Hematopoietic multipotent progenitor cell treated with erythropoietin and hydrocortisone succinate and interleukin-3 and kit ligand, for 17 days (in vitro differentiated cells): Measurements from ENCODE around the gene ASB15.
"Not testable (repeated sequence)": the region's sequence is repeated elsewhere in the genome, so short reads cannot be mapped to it uniquely, and the experiment has no call there.

Experiments used
- DNase-seq: peaks from one replicate; pipeline ENCODE4 v3.0.0-alpha.2; 2015; ENCODE audit warnings: low spot score

ASB15 gene

DNA sequence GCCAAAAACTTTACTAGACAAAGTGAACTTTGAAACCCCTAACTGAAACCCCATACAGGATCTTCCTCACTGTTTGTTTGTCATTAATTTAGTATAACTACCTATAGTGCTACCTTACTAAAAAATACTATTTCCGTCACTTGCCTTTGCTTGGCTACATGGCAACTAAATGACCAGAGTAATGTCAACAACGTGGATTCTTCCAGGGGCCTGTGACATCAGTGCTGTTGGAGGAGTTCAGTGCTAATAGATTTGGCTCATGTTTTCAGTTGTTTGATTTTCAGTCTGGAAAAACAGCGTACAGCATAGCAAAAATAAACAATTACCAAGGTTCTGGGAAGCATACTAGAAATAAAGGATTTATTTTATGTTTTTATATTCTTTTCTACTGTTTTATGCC lies 3.0 kb upstream of the ASB15 start:
- no peak for DNase-seq

- no peak for DNase-seq
These were observed 1.9 kb upstream of the ASB15 start for GRCh38 chr7:123599766-123600165.

GRCh38 chr7:123600876-123601275 lies 745 bp upstream of the ASB15 start:
- DNase-seq, result no peak

DNA sequence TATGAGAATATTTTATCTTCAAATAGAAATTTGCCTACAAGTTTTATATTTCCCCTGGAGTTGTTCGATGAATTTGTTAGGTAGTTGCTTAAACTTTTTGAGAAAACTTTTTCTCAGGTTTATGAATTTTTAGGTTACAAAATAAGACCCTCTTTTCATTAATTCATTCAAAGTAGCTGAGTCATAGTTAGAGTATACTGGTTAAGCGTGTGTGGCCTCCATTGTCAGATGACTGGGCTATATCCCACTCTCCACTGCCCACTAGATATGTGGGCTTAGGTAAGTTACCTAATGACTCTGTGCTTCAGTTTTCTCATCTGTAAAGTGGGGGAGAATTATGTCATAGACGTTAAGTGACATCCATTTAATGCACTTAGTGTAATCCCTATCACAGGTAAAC lies 1.0 kb downstream of the ASB15 start:
- DNase-seq, result no peak

DNA sequence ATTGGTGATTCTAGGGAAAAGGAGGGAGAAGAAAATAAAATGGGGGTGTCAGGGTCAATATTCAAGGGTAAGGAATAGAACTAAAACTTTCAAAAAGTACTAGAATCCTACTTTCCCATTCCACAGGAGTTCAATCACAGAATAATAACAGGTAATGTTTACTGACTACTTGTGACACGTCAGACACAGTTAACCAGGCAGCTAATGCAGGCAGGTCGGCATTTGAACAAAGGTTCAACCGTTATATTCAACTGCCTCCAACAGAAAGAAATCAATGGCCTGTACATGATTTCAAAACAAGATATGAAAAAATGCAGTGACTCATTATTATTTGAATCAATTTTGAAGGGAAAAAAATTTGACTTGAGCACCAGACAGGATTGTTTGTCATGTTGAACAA lies 3.1 kb downstream of the ASB15 start:
- DNase-seq, result no peak

DNA sequence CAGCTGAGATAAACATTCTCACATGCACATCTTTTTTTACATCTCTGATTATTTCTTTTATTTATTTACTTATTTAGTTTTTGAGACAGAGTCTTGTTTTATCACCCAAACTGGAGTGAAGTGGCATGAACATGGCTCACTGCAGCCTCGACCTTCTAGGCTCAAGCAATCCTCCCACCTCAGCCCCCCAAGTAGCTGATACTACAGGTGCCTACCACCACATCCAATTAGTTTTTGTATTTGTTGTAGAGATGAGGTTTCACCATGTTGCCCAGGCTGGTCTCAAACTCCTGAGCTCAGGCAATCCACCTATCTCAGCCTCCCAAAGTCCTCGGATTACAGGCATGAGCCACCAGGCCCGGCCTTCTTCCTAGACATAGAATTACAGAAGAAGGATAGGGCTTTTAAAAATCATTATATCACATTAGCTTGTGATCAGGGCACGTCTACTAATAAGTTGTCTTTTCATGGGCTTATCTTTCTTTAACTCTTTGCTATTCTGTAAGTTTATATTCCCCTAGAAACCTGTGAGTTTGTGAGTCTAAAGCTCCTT lies 5.9 kb downstream of the ASB15 start:
- DNase-seq, result no peak

GRCh38 chr7:123608991-123609882 lies 7.6 kb downstream of the ASB15 start:
- DNase-seq, result no peak

GRCh38 chr7:123609883-123610239 lies 8.2 kb downstream of the ASB15 start:
- DNase-seq, result no peak

DNA sequence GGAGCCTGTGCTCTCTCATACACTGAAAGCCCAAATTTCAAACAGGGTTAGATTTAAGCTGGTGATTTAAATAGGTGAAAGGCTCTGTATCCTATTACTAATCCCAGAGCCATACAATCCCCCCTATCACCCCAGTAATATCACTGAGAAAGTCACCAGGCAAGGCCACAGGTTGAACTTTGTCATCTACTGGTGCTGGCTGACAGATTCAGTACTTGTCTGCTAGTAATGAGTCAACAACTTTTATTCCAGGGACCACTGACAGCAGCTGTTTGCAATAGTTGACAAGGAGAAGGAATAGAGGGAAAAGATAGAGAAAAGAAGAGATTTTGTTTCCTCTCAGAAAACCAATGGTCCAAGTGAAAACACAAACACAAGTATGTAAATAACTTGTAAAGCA lies 10.4 kb downstream of the ASB15 start:
- no peak for DNase-seq

DNA sequence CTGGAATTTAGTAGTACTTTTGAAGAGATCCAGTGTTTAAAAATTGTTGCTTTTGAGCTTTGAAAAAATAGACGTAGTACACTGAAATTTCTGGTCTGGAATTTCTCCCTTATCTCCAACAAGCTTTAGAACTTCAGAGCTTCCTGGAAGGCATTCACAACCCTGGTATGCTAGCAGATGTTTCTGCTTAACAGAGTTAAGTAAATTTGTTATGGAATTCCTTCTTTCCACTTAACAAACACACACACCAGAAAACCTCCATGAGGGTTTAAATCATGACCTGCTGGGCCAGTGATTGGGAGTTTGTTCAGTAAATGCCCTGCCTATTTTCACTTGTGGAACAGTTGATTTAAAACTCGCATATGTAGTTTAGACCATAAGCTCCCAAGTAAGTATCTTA lies 13.7 kb downstream of the ASB15 start:
- no peak for DNase-seq

DNA sequence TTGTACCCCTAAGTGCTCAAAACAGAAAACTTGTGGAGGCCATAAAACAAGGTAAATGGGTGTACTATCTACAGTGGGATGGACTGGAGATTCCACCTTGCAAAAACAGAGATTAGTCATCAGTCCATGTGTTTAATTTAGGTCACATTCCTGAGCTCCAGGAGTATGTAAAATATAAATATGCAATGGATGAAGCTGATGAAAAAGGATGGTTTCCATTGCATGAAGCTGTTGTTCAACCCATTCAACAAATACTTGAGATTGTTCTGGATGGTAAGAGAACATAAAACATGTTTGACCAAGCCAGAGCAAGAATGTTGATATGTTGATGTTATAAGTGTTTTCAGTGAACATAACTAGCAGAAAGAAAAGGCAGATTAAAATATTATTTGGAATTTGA lies 14.6 kb downstream of the ASB15 start:
- DNase-seq, result no peak

DNA sequence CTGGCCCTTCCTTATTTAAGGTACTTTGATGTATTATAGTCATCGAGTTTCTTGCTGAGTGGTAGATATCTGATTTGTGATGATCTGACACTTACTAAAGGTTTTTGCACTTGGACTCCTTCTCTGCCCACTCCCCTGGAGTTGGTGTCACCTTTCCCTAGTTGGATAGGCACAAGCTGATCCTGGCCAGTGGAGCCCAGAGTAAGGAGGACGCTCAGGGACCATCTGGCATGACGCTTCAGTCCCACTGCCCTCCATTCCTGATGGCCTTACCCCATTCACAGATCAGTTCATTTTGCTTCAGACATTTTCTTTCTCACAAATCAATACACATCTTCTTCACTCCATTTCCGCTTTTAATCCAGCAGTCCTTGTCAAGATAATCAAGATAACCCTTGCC lies 20.1 kb downstream of the ASB15 start:
- DNase-seq, result no peak

DNA sequence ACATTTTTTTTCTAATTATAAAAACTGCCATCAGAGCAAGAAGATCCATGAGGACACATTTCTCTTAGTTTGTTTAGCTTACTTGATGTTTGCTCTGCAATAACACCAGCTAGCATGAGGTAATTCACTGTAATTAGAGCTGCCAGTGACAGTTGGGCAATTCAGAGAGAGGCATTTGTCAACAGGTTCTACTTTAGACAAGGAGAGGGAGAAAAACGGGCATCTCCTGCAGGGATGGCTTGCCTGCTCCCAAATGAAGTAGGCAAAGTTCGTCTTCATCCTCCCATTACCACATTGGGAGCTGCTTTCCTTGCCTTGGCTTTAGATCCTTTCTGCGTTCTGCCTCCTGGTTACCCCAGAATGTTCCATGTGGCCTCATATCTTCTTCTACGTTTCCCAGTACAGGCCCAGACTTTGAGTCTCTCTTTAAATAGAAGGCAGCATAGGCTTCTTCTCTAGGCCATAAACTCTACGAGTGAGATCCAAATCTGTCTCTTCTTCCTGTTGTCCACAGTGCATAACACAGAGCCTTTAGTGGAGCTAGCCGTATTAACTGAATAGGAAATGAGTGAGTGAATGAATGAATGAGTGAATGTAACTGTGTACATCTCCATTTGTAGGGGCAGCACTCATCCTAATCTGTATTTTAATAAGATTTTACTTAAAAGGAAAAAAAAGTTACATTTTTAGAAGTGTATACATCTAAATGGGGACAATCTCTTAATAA lies 21.2 kb downstream of the ASB15 start:
- no peak for DNase-seq

DNA sequence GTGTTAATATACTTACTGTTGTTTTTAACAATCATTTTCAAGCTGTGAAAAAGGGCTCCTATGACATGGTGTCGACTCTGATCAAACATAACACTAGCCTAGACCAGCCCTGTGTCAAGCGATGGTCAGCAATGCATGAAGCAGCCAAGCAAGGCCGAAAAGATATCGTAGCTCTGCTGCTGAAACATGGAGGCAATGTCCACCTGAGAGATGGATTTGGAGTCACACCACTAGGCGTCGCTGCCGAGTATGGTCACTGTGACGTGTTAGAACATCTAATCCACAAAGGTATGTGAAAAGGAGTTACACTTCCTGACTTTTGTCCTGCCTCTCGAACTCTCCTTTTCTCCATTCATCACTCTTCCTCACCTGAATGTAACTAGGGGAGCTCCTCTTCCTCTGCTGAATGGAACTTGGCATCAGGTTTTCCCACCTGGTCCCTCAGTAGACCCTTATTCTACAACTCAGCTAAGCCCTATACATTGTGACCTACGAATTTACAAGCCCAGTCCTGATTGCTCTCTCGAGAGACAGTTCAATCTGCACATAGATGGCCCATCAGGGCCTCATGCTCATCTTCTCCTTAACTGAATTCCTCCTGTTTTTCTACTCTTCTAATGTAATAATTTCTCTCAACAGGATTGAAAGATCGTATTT lies 23.0 kb downstream of the ASB15 start:
- peak; percentile 63 for DNase-seq

DNA sequence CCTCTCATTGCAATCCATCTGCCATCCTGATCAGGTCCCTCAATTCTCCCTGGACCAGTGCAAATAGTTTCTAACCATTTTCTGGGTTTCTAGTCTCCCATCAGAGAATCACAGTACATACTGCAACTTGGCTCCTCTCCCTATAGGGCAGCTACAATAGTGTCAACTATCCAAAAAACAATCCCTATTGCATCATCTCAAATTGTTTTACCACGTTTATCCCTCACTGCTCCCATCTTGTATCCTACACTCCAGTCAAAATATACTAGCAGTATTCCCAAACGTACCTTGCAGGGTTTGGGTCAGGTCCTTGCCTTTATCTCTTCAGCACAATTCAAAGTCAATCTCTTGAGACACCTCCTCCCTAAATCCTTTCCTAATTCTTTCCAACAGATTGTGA lies 23.6 kb downstream of the ASB15 start:
- DNase-seq, result no peak

DNA sequence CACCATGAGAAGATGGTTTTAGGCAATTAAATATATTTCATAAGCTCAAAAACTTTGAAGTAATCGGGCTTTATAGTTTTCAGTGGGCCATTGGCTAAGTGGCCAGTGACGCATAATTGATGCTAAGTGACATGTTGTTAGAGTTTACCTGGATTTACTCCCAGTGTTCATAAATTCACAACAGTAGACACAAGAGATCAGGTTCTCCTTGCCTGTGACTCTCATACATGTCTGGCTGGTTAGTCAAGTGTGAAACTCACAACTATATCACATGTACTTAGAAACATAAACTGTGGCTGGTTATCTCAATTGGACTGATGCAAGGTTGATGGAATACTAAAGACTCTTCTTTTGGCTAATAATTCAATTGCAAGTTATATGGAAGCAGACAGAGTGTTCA lies 26.2 kb downstream of the ASB15 start:
- DNase-seq, result no peak

- DNase-seq, result no peak
These were observed 27.2 kb downstream of the ASB15 start for GRCh38 chr7:123628829-123629228.

GRCh38 chr7:123629281-123629680 lies 27.7 kb downstream of the ASB15 start:
- DNase-seq, result no peak

DNA sequence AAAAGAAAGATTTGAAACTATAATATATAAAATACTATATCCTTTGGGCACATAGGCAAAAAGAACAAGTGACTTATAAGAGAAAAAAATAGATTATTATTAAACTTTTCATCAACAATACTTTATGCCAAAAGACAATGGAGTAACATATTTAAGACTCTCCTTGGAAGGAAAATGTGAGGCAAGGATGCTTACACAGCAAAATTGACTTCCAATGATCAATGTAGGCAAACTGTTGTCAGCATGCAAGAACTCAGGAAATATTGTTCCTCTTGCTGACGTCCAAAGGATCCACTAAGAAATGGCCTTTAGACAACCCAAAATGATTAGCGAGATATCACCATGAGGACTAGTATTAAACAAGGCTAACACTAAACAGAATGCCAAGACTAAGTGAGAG lies 31.2 kb downstream of the ASB15 start:
- DNase-seq, result no peak

GRCh38 chr7:123633553-123633952 lies 31.9 kb downstream of the ASB15 start:
- no peak for DNase-seq

GRCh38 chr7:123634011-123634573 lies 32.5 kb downstream of the ASB15 start:
- not testable (repeated sequence) for DNase-seq

DNA sequence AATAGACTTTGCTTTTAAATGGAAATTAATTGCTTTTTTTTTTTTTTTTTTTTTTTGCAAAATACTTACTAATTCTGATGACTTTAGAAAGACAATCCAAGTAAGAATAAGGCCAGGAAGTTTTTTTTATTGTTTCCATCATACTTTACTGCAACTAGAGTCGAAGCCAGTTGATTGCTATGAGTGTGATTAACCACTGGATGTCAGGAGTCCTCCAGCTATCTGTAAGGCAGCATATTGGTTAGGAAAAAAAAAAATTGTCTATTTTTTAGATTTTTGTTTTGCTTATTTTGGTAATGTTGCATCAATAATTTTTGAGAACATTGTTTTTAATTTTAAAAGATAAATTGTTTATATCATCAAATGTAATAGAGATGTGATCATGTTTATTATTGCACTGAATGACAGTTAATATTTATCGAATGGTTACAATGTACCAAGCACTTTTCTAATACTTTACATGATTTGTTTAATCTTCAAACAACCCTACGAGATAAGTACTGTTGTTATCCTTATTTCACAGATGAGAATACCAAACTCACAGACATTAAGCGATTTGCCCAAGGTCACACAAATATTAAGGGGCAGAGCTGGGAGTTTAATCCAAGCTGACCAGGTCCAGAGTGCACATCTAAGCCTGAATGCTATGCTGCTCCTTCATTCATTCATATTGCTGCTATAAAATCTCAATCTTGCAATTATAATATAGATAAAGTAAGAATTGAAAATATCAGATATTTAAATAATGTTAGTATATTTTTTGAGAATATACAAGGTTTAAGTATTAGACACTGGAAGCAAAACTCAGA lies 34.1 kb downstream of the ASB15 start:
- DNase-seq, result no peak
